GM21515 (cell line): ENCODE measurements around the gene TNFSF18.

Experiments used
- ATAC-seq: cut with Tn5 transposase; IDR thresholded peaks from one replicate; pipeline ENCODE4 v1.9.1; 2021; ENCODE audit not compliant: unreplicated experiment

TNFSF18 gene

DNA sequence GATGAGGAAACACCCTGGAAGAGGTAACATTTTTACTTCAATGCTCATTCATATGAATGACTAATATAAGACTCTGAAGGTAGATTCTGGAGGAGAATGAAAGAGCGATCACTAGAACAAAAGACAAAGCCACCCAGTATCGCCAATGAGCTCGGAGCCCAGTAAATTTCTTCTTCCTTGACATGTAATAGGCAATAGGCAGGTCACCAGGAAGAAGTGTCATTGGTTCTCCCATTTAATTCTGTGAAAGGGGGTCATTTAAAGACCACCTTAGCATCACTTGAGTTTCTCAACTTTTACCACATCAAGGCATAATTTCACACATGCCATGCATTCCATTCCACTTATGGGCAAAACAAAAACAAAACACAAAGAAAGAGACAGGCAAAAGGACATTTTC lies 7.9 kb downstream of the TNFSF18 start:
- no peak for ATAC-seq

DNA sequence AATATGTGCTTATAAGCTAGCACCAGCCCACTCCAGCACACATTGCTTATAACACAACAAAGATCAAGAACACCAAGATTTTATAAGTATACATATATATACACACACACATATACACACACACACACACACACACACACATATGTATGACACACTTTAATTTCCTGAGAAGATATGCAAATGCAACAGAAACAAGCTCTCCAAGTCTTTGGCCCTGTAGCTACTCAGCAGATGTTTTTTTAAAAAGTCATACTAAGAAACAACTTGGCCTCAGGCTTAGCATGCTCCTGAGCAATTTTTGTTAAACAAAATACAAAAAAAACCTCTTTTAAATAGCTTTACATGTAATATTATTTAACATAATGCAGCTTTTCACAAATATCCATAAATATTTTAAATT lies 11.1 kb downstream of the TNFSF18 start:
- ATAC-seq, result no peak

DNA sequence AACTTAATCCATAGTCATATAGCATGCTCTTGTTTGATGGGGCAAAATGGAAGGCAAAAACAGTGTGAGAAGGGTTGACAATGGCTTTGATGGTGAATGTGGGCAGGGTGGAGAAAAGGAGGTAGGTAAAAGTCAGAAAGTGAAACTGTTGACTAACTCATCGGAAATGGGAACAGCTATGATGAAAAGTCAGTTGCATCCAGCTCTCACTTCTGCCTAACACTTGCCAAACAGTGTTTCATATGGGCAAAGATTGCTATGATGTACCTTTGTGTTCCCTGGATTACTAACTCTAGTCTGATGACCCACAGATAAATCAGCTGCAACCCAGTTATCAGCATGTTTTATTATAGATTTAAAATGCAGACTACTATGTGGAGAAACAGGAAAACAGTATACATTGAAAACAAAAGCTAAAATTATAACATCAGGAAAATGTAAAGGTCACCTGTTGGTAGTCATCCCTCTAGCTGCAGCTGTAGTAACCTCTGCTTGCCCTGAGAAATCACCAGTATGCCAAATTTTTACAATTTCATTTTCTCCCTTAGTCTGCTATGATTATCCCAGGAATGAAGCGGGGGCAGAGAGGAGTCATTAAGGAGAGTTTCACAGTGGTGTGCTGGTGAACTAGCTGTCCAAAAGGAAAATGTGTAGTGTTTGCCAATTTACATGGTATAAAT lies 11.7 kb downstream of the TNFSF18 start:
- ATAC-seq, result no peak

DNA sequence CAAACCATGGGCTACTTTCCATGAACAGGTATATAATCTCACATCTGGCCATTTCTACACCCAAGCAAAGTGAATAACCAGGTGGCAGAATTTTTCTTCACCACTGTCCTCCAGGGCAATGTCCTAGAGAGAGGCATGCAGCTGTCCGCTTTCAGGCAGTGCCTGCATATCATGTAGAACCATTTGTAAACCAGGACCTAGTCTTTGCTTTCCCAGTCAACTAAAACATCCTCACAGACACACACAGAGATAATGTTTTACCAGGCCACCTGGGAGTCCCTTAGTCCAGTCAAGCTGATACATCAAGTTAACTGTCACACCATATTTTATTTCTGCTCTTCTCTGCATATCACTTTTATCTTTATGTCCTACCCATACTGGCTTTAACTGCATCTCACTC lies 26.2 kb downstream of the TNFSF18 start:
- ATAC-seq, result no peak

DNA sequence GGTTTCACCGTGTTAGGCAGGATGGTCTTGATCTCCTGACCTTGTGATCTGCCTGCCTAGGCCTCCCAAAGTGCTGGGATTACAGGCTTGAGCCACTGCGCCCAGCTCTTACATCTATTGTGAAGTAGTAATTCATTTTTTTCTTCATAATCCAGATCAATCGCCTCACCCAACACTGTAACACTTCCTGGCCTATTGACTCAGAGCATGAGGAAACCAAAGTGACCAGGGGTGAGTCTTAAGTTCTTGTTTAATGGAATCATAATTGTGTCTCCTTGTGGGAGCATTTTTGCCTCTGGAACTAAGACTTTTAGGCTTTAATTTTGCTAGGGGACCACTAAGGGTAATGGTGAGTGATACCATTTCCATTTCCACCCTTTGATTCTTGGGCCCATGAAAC lies 27.4 kb downstream of the TNFSF18 start:
- ATAC-seq, result no peak

DNA sequence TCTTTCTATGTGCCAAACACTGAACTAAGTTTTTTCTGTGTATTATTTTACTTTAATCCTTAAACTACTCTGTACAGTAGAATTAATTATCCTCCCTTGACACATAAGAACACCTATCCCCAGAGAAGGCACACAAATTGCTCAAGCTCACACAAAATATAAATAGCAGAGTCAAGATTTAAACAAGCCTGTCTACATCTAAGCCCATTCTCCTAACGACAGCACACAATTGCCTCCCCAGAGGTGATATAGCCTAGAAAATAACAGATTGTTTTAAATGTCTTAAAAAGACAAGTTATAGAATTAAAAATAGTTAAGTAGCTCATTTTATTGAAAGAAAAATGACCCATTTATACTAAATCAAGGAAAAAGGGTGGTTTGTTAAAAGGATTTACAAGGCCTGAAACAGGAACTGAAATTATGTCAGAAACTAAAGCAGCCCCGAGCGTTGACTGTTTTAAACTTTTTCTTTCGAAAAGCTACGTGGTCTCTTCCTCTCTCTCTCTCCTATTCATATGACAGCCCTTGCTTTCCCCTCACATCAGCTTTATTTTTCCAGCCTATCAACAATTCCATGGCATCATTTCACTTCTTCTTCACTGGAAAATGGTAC lies 30.5 kb downstream of the TNFSF18 start:
- peak; percentile 96 for ATAC-seq

DNA sequence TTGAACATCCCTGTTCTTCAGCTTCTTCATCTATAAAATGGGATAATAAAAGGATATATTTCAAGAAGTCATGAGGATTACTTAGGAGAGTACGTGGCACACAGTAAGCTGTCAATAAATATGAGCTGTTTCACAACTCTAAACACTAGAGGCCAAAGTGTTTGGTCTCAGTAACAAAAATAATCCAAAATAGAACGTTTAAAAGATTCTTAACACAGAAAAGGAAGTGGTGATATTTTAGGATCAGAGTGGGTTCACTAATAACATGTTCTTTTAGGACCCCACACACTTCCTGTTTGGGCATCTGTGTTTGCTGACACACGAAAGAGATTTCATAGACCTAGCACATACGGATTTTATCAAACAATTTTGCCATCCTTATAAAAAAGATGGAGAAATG lies 32.9 kb downstream of the TNFSF18 start:
- no peak for ATAC-seq

DNA sequence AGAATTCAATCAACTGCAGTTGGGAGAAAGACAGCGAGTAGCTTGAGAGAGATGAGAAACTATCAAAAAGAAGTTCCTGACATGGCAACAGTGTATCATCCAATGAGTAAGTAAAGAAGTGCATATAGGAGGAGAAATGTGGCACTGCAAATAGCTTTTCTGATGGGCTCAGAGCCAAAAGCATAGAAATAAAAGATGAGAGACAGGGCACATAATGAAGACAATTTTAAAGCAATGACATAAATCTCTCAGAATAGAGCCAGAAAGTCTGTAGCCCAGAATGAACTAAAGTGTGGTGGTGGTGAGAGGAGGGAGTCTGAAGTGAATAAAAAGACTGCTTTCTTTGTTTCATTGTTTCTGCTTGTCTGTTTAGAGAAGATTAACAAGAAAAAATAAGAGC lies 34.3 kb downstream of the TNFSF18 start:
- no peak for ATAC-seq

DNA sequence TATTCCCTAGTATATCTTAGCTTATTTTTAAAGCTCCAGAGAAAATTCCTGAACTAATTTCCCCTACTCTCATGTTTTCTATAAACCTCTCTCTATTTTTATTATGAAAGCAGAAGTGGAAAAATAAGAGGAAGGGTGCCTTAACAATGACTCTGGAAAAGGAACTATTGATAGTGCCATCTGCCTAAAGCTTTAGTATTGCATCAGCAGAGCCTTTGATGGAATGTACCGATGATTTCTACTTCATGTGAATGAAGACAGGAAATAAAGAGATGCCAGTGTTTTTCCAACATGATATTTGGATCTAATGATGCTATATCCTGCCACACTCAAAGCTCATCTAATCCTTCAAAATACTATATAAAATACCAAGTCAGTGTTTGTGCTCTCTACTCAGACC lies 35.1 kb downstream of the TNFSF18 start:
- no peak for ATAC-seq

DNA sequence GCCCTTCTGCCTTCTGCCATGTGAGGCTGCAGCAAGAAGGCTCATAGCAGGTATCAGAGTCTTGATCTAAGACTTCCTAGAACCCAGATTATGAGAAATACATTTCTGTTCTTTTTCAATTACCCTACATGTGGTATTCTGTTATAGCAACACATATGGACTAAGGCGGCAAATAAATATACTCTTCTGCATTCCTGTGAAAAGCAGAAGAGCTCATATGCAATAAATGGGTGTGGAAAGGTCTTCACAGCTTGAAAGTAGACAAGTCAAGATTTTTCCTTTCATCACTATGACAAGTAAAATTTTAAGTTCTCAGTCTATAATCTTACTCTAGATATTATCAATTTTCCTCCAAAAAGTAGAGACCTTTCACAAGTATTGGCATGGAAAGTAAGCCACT lies 36.6 kb downstream of the TNFSF18 start:
- no peak for ATAC-seq

DNA sequence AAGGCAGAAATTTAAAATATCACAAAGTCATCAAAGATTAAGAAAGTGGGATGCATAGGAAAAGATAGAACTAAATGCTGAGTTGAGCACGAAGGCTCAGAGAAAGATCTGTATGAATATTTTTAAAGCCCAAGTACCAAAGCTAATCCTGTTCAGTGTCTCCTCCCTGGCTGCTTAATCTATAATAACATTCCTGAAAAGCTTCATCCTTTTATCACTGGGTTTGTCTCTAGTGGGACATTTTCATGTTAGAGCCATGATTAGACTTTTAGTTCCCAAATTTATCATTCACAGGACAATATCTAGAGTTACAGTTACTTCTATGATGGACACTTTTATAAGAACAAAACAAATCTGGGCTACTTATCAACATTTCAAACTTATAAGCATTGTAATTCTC lies 38.6 kb downstream of the TNFSF18 start:
- no peak for ATAC-seq

DNA sequence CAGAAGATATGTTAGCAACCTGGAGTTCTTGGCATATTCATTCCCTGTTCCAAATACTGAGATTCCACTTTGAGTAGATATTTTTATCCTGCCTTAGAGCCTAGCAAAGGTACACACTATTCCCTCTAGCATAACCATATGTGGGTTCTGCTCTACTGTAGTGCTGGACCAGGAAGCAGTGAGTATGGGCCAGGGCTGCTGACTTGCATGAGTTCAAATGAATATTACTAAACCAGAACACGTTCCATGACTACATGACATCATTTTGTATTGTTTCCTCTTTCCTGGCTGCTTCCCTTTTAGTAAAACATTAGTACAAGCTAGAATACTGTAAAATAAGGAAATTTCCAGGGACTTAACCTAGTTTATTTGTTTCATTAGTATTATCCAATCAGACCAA lies 41.1 kb downstream of the TNFSF18 start:
- ATAC-seq, result no peak

DNA sequence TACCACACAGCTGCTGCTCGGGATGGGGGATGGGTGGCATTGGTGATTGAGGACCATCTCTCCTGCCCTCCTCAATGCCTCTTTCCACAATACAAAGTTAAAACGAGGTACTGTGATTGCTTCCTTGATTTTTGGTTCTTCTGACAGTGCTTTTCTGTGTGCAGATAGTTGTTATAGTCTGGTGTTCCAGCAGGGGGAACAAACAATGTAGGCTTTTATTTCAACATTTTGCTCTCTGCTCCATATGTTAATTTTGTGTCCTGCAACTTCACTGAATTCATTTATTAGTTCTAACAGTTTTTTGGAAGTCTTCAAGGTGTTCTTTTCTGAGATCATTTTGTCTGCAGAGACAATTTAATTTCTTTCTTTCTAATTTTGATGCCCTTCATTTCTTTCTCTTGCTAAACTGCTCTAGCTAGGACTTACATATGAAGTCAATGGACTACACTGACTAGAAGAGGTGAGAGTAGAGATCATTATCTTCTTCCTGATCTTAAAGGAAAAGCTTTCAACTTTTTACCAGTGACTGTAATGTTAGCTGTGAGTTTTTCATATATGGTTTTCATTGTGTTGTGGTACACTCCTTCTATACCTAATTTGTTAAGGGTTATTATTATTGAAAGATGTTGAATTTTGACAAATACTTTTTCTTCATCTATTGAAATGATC lies 45.4 kb downstream of the TNFSF18 start:
- ATAC-seq, result no peak

DNA sequence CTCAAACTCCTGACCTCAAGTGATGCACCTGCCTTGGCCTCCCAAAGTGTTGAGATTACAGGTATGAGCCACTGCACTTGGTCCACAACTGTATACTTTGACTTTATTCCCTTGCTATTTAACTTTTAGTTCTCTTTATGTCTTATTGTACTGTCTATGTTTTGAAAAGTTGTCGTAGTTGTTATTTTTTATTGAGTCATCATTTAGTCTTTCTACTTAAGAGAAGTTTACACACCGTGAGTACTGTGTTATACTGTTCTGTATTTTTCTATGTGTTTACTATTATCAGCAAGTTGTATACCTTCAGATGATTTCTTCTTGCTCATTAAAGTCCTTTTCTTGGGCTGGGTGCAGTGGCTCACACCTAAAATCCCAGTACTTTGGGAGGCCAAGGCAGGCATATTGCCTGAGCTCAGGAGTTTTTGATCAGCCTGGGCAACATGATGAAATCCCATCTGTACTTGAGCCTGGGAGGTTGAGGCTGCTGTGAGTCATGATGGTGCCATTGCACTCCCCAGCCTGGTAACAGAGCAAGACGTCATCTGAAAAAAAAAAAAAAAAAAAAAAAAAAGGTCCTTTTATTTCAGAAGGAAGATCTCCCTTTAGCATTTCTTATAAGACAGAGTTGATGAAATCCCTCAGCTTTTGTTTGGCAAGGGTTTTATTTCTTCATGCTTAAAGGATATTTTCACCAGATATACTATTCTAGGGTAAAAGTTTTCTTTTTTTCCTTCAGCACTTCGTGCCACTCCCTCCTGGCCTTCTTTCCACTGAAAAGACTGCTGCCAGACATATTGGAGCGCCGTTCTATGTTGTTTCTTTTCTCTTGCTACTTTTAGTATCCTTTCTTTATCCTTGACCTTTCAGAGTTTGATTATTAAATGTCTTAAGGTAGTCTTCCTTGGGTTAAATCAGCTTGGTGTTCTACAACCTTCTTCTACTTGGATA lies 47.6 kb downstream of the TNFSF18 start:
- no peak for ATAC-seq

DNA sequence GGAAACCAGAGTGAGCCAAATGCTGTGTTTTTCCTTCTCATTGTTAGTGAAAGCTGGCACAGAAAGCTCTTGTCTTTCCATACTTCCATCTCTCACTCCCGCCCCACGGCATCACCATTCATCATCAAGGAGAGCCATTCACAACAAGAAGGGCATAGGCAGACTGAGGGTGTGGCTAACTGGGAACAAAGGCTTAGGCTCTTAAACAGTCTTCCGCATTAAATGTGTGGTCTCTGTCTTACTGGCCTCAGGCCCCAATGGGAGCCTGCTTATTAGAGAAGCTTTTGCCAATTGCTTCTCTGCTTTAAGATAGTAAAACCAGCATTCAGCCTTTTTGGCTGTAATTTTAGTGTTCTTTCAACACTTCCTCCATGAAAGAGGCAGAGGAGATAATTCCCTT lies 51.4 kb downstream of the TNFSF18 start:
- no peak for ATAC-seq

DNA sequence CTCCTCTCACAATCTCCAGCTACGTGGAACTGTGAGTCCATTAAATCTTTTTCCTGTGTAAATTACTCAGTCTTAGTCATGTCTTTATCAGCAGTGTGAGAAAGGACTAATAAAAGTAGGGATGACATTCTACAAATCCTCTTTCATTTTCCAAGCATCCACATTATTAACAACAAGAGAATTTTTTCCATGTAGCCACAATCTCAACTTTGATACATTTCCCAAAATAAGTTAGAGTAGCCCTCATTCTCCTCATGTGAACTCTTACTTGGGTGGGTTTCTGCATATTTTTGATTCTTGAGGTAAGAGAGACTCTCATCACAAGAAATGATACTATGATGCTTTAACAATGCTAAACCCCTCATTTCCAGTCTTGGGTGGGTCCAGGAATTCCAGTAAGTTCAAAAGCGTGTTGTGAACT lies 52.8 kb downstream of the TNFSF18 start:
- ATAC-seq, result no peak

DNA sequence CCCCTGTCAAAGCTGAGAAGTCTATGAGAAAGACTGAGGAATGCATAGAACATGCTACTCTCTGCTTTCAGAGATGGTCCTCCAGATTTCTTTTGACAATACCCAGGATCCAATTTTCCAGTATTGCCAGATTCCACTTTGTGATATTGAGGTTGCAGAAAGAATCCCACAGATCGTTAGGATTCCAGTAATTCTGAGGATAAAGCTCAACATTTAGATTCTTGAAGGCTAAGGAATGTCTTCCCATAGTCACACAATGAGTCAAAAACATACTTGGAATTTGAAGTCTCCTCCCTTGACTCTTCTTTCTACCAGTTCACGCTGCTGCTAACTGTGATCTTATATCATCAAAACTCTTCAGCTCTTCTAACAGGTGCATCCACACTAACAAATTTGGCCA lies 57.1 kb downstream of the TNFSF18 start:
- ATAC-seq, result no peak

DNA sequence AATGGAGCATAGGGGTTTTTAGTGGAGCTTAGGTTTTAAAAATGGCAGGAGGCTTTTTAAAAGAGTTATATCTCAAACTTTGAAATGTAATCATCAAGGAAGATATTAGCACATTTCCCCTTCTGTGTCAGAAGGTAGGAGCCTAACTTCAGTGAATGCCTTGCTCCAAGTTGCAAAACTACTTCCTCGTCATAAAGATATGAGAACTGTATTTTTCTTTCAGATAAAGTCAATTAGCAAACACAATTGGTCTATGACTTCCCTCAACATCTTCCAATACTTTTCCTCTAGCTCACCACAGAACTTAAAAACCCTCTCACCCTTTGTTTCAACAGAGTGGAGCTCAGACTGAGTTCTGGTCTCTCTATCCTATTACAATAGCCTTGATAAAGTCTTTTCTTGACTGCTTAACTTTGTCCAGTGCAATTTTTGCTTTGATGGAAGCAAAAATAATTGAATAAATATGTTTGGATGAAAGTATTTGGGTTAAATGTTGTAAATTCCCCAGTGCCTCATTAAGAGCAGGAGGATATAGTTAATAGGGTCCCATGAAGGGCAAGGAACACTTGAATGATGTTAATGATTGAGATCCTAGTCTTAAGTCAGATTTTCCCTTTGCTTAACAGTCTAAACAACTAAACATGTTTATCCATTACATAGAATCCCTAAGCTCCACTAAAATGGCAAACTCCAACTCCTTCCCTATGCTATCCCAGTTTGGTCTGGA lies 58.9 kb downstream of the TNFSF18 start:
- ATAC-seq, result no peak

DNA sequence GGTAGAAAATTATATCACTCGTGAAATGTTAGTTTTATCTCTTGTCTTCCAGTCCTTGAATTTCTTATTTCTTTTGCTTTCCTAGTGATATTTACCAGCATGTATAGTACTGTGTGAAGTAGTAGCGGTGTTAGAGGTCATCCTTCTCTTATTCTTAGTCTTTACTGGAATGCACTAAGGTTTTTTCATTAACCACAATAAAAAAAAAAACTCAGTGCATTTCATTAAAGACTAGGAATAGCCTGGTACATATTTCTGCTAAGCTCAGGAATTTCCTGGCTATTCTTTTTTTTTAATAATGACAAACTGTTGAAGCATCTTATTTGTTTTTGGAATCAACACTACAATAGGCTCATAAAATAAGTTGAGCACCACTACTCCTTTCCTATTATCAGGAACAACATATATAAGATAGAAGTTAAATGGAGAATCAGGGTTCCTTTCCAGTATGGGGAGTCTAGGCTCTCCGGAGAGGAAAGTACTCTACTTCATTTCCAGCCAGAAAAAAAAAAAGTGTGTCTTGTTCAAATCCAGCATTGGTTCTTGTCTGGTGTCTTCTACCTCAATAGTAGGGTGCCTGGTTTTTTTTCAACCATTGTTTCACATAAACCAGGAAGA lies 60.0 kb downstream of the TNFSF18 start:
- ATAC-seq, result no peak
